GM18499 (cell line): ENCODE measurements around the gene MTFMT.
"Not testable (repeated sequence)": the region's sequence is repeated elsewhere in the genome, so short reads cannot be mapped to it uniquely, and the experiment has no call there.

Experiments
- ATAC-seq: cut with Tn5 transposase; IDR thresholded peaks from one replicate; pipeline ENCODE4 v1.9.1; 2021; ENCODE audit warnings: moderate number of reproducible peaks; ENCODE audit not compliant: insufficient read depth, unreplicated experiment

The MTFMT gene

DNA sequence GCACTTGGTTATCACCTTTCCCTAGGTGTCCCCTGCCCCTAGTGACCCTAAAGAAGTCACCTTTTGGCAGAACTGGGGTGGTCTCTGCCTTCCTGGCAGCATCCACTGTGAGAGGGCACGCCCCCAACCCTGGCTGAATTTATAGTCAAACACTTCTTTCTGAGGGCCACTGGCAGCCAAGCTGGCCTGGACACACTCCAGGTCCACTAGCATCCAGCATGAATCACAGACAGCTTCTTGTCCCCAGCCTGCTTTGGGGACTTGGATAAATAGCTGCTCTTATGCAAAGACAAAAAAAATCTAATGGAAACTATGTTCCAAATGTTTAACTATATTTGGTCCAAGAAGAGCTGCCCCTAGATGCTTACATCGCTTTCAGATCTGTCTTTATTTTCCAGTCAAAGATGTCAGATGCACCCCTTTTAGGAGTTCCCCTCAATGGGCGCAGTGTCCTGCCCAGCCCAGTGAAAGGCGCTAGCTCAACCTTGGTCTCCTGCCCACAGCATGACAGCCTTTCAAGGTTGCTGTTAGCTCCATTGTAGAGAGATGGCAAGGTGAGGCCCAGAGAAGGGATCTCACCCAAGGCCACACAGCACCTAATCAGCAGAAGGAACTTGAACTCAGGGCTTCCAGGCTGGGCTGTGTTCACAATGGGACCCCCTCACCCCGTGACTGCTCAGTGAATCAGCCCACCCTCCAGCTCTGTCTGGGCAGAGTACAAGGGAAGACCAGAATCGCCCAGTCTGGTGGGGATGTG is 31.4 kb upstream of the MTFMT start:
- no peak for ATAC-seq

DNA sequence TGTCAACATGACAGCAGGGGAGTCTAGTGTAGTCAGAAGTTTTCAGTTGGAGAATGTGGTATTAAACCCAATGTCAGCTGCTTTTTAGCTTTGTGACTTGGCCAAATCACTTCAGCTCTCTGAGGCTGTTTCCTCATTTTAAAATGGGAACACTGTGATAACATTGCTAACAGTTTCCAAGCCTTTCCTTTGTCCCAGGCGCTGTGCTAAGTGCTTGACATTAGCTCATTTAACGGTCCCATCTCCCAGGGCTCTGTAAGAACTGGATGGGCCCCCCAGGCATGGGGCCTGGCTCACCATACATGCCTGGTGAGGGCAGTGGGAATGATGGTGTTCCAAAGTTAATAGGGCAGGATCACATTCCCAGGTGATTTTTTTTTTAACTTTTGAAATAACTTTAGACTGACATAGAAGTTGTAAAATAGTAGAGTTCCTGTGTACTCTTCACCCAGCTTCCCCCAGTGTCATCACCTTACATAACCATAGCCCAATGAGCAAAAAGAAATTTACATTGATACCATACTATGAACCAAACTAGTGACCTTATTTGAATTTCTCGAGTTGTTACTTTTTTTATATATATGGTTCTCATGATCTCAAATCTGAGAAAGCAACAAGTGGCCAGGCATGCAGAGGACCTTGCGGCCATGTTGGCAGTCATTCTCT is 30.6 kb upstream of the MTFMT start:
- no peak for ATAC-seq

DNA sequence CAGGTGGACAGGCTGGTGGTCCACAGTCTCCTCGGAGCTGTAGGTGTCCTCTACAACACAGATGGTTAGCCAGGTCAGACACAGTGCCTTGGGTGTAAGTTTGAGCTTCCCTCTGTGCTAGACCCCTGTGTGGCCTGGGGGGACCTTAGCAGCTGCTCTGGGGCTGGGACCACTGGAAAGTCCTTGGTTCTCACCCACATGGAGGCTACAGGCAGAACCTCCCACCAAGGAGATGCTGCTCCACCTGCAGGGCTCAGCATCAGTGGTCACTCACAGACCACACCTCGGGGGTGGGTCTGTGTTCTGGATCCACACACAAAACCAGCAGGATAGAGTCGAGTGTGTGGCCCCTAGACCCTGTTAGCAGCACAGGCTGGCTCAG is 29.9 kb upstream of the MTFMT start:
- no peak for ATAC-seq

DNA sequence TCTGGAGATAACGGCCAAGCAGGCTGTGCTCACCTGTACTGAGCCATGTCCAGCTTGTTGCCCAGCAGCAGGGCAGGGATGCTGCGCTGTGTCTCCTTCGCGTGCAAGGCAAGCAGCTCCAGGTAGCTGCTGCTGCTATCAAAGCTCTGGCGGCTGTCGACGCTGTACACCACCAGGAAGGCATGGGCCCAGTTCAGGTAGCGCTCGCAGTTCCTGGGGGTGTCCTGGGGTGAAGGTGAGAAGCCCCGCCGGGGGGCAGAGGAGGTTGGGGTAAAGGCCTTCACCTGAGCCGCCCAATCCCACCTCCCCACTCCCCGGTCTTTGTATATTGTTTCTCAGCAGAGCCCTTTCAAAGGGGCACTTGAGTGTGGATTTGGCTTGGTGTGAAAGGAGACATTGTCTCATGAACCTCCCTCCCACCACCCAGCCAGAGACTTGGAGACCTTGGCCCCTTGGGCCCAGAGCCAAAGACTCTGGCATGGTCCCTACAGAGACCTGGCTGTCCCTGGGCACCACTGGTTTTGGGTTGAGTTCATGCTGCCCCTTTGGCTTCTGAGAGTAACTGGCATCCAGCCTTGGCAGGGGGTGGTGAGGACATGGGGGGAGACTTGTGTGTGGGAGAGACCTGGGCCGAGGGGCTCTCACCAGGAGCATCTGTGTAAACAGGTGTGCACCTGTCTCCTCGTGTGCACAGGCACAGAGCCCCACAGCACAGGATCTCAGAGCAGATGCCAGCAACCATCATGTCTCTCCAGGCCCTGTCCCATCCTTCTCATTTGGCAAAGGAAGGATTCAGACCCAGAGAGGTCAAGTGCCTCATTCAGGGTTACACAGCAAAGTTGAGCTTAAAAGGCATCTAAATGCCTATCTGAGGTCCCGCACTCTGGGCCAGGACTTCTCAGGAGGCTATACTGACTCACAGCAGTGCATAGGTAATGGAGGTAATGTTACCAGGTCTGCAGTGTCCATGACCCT is 29.2 kb upstream of the MTFMT start:
- ATAC-seq, result no peak

DNA sequence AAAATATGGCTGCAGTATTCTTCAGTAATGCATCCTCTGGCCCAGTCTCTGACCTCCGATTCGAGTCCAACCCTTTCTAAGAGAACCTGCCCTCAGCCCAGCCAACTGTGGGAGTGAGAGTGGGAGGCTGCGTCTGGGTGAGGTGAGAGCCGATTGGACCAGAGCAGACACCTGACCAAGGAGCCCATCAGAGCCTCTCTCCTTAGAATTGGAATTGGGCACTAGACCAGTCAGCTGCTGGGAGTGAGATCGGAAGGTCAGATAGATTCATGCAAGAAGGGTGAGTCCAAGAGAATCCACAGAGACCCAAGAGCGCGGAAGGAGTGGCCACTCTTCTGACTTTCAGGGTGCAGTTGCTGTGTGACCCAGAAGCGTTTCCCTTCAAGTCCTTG is 28.1 kb upstream of the MTFMT start:
- ATAC-seq, result no peak

DNA sequence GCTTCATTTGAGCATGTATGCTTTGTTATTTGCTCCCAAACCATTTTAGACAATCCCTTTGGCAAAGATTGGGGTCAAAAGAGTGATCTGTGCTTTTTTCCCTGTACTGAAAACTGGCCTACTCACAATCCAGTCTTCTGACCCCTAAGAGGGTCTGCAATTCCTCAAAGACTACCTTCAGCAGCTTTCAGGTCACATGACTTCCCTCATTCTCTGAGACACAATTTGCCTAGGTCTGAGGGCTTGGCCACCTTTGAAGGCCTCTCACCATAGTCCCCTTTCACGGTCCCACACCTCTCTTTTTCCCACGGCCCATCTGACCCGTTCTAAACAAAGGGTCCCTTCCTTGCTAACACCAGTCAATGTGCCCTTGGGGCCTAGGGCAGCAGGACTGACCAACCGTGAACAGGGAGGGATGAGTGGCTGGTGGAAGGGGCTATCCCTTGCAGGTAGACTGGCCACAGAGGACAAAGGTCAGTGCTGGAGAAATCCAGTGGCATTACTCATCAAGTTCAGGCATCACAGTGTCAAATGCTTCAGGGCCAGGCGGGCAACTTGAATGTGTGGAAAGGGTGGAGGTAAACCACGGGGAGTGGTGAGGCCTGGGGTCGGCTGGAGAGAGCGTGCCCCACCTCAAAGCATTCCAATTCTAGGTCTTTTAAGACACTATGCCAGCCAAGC is 27.6 kb upstream of the MTFMT start:
- no peak for ATAC-seq

DNA sequence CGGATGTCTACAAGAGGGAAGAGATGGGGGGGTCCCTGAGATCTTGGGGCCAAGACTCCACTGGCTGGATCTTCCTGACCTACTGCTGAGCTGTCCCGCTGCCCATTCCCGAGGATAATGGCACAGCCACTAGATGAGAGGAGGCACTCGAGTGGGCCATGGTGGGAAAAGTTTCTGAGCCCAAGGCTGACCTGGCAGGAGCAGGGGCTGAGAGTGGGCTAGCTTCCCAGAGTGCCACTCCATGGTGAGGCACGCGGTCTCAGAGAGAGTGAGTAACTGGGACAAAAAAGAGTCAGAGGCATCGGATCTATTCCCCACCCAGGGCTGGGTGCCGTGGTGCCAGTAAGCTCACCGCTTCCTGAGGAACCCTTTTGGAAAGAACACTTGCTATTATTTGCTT is 26.7 kb upstream of the MTFMT start:
- no peak for ATAC-seq

DNA sequence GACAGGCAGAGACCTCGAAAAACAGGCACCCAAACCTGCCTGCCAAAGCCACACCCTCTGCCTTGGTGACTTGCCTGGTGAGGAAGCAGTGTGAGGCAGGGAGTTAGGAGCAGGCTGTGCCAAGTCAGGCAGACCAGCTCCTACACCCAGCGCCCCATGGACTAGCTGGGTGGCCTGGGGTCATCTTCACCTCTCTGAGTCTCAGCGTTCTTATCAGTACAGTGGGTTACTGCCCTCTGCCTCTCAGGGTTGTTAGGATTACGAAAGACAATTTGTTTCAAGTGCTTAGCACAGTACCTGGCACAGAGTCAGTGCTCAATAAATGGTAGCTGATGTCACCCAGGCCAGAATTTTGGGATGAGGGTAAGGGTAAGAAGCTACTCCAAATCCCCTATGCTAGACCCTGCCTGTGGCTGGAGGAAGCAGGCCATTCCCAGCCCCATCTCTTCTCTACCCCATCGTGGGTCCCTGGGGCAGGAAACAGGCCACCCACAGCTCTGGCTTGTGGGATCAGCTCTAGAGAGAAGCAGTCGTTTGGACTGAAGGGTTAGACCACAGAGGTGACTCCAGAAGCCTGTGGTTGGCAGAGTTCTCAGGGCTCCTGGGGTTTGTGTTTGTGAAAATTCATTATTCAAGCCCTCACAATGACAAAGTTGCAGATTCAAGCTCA is 25.9 kb upstream of the MTFMT start:
- ATAC-seq, result no peak

DNA sequence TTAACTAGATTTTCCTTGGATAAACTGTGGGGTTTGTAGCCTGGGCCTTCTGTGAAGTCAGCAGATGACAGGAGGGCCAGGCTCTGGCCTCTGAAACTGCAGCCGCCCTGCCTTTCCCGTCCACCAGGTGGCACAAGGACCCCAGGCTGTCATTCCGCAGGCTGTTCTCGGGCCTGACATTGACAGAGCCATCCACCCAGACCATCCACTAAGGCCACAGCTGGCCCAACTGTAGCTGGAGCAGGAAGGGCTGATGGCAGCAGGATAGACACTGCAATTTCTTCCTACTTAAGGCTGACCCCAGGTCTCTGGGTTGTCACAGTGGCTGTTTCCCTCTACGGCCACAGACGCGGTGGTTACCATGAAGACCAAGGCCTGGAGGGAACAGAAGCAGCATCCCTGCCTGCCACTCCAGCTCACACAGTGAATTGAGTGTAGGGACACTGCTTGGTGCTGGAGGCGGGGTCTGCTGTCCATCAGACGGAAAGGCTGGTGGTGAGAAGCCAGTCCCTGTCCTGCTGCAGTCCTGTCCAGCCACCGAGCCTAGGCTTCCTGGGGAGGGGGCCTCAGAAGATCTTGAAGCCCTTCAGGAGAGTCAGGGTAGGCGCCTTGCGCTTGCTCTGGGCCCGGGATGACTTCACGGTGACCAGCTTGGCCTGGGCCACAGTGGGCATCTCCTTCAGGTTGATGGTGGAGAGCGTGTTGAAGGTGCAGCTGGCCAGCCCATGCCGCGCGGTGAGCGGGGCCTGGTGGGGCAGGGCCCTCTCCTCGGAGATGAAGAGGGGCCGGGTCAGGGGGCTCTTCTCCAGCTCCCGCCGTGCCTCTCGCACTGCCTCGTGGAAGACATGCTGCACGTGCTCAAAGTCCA is 25.1 kb upstream of the MTFMT start:
- ATAC-seq, result no peak

DNA sequence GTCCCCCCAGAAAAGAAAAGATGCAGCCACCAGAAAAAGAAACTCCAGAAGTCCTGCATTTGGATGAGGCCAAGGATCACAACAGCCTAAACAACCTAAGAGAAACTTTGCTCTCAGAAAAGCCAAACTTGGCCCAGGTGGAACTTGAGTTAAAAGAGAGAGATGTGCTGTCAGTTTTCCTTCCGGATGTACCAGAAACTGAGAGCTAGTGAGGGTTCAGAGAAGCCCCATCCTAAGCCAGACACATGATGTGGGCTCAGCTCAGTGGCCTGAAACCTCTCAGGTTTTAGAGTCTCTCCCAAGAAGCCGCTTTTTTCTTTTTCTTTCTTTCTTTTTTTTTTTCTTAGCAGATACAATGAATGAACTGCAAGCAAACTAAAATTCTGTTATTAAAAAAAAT is 23.5 kb upstream of the MTFMT start:
- no peak for ATAC-seq

DNA sequence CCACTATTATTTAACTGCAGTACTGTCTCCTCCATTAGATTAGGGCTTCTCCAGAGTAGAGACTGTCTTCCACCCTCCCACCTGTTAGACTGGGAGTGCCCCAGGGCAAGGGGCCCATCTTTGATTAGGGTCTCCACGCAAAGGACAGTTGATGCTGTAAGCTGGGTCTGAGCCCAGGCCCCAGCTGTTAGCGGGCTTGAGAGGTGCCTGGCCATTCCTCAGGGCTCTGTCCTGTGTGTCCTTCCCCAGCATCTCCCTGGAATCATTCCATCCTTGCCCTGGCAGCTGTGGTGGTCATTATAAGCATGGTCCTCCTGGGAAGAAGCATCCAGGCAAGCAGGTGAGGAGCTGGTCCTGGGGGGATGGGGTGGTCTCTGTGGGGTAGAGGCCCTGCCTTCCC is 21.8 kb upstream of the MTFMT start:
- no peak for ATAC-seq

DNA sequence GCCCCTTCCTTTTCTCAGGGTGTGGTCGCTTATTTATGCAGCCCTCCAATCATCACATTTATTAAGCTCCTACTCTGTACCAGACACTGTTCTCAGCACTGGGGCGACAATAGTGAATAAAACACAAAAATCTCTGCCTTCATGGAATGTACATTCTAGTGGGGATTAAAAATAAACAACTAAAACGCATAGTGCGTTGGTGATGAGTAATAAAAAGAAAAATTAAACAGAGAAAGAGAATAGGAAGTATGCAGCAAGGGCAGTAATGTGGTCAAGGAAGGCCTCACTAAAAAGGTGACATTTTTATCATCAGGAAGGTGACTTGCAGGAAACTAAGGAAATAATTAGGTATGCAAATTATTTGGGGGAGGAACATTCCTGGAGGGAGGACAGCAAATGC is 20.8 kb upstream of the MTFMT start:
- no peak for ATAC-seq

DNA sequence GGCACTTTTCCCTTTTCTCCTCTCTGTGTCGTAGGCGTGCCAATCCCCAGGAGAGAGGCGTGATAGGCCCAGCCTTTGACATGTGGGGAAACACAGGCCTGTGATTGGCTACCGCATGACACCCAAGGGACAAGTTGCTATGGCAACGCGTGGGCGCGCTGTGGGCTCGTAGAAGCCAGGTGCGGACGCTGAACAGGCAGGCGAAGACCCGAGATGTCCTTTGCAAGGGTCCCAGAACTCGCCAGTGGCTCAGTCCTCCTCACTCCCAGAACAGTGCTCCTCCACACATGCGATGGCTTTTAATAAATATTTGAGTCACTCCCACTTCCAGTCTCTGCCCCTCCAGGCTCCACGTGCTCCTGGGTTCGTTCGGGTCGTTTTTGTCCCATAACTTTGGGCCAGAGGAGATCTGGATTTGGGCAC is 20.0 kb upstream of the MTFMT start:
- no peak for ATAC-seq

DNA sequence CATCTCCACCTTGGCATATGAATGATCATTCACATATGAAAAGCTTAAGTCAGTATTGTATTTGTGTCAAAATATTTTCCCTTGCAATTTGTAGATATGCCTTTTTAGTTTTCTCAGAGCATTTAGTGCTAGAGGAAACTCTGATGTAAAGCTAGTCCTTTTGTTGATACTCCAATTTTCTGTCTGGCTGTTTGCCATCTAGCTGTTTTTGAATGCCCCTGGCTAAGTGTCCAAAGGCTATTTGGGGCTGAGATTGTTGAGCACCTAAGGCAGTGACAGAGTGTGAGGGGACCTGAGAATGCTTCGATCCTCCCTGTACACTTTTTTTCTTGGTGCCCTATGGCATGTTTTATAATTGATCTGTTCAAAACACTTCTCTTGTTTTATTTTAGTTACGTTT is 18.8 kb upstream of the MTFMT start:
- no peak for ATAC-seq

DNA sequence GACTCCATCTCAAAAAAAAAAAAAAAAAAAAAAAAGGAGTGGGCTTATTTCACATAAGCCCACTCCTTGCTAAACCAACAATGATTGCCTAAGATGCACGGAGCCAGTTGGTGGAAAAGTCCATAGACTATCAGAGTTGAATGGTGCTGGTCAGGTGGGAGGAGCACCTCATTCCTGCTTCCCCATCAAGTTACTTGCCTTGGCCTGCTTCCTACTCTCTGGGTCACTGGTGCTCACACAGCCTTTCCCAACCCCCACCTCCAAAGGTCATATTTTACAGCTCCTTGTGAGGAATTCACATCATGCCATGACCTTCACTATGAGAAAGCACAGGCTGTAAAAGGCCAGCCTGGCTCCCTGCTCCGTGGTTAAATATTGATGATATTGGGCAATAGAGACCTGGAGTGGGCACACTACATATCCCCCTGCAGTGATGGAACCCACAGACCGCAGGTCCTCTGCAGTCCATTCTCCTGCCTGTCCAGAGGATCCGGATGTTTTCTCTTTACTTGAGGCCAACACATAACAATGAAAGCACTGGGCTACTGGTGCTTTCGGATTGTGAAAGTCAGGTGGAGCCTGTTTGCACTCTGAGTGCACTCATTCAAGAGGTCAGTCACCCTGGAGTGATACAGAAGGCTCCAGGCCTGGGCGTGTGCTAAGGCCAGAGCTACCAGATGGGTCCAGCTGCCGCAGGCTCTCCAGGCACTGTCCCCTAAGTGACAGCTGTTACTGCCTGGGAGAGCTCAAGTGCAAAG is 15.5 kb upstream of the MTFMT start, which contains the start of gene SLC51B:
Gene SLC51B (plus strand): TSS at position 664 of the 758 bp plus-strand sequence. CDS start 4,618 bp downstream, outside the sequence.
- no peak for ATAC-seq

DNA sequence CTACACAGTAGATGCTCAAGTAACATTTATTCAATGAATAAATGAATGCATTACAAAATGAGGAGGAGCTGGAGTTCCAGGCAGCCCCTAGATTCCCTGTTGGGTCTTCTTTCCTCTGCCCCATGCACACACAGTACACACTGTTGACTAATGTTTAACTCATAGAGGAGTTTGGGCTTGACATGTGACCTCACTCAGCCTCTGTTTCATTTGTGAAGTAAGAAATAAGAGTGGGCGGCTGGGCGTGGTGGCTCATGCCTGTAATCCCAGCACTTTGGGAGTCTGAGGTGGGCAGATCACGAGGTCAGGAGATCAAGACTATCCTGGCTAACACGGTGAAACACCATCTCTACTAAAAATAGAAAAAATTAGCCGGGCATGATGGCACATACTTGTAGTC is 14.8 kb upstream of the MTFMT start:
- ATAC-seq, result not testable (repeated sequence)

DNA sequence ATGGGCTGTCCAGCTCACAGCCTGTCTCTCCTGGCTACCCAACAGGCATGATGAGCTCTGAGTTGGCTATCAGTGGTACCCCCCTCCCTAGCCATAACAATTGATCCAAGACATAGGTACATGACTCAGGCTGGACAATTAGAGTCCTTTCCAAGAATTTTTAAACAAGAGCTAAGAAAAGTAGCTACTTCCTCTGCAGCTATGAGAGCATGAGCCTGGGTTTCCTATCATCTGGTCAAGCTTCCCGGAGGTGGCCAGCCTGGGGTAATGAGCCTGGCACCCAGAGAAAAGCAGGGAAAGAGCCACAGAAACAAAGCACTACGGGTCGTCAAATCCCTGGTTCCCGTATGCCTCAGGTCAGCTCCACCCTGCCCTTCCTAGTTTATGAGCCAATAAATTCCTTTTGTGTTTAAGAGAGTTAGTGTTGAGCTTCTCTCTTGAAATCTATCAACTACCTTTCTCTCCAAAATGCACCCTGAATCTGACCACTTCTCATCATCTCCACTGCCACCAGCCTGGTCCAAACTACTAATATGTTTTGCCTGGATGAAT is 13.4 kb upstream of the MTFMT start:
- no peak for ATAC-seq

DNA sequence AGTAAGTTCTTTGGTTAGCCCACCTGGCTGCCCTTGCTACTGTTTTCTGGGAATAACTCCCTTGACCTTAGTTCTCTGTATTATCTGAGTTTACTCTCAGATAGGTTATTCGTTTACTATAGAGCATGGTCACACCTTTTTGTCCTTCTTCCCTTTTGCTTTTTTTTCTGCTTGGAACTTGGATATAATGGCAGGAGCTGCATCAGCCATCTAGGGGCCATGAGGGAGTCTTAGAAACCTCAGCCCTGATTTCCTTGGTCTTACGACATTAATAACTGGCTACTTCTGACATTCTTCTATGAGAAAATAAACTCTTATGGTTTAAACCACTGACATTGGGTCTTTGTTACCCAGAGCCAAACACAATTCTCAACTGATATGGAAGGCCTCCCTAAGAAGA is 12.3 kb upstream of the MTFMT start:
- ATAC-seq, result no peak
